ENCODE results near the gene EXOC6. TPM values are rescaled to one million over a fixed set of nuclear protein-coding genes. Genes with fewer than 3 reads are reported as not detected.

The EXOC6 gene
- total RNA-seq, 2 donors from 2014 or later = 9.7 to 13.4 TPM

GRCh38 chr10:92829786-92830377 is 18.4 kb upstream of the EXOC6 start:
- no peak for ATAC-seq

GRCh38 chr10:92830478-92831389 is 17.6 kb upstream of the EXOC6 start:
- intact Hi-C loops (cut with DNase I) = no loop called here
- ATAC-seq (peak in 1 of 2 donors; percentile 55), DNase-seq (no peak)

More at GRCh38 chr10:92829786-92830377, 18.4 kb upstream of the EXOC6 start:
- DNase-seq = no peak
- intact Hi-C loops (cut with DNase I) = no loop called here

GRCh38 chr10:92832121-92832520 is 16.2 kb upstream of the EXOC6 start:
- DNase-seq = no peak
- ATAC-seq = no peak
- intact Hi-C loops (cut with DNase I) = no loop called here

GRCh38 chr10:92832998-92833650 is 15.2 kb upstream of the EXOC6 start:
- DNase-seq (no peak), ATAC-seq (no peak)
- intact Hi-C loops (cut with DNase I) = no loop called here

GRCh38 chr10:92834331-92834730 is 14.0 kb upstream of the EXOC6 start:
- ATAC-seq = no peak
- intact Hi-C loops (cut with DNase I) = no loop called here
- DNase-seq = no peak

GRCh38 chr10:92834986-92835385 is 13.3 kb upstream of the EXOC6 start:
- DNase-seq (no peak), ATAC-seq (no peak)
- intact Hi-C loops (cut with DNase I) = no loop called here

- intact Hi-C loops (cut with DNase I) = no loop called here
- ATAC-seq (no peak), DNase-seq (no peak)
These were observed 10.9 kb upstream of the EXOC6 start for GRCh38 chr10:92837456-92837855.

GRCh38 chr10:92839191-92840085 is 8.9 kb upstream of the EXOC6 start:
- peak in 1 of 2 donors; percentile 35 for ATAC-seq
- intact Hi-C loops (cut with DNase I) = no loop called here
- peak; percentile 70 for DNase-seq

GRCh38 chr10:92844746-92845145 is 3.6 kb upstream of the EXOC6 start:
- ATAC-seq (no peak), DNase-seq (no peak)
- intact Hi-C loops (cut with DNase I) = loop anchor here in 1 of 2 donors (5.0 kb wide), 1 partner anchor 38 kb away; no protein-coding TSS in a partner anchor

- DNase-seq (no peak), ATAC-seq (no peak)
- intact Hi-C loops (cut with DNase I) = loop anchor here in 1 of 2 donors (5.0 kb wide), 1 partner anchor 36 kb away; no protein-coding TSS in a partner anchor
These were observed 2.4 kb upstream of the EXOC6 start for GRCh38 chr10:92845921-92846320.

- no peak for DNase-seq
- intact Hi-C loops (cut with DNase I) = loop anchor here in 1 of 2 donors (5.0 kb wide), 1 partner anchor 36 kb away; no protein-coding TSS in a partner anchor
- ATAC-seq = no peak
These were observed 2.0 kb upstream of the EXOC6 start for GRCh38 chr10:92846344-92846743.

GRCh38 chr10:92846854-92847201 is 1.5 kb upstream of the EXOC6 start:
- ATAC-seq (no peak), DNase-seq (no peak)
- intact Hi-C loops (cut with DNase I) = loop anchor here in 1 of 2 donors (5.0 kb wide), 1 partner anchor 35 kb away; no protein-coding TSS in a partner anchor

- DNase-seq = no peak
- no peak for ATAC-seq
- intact Hi-C loops (cut with DNase I) = loop anchor here in 1 of 2 donors (5.0 kb wide), 1 partner anchor 35 kb away; no protein-coding TSS in a partner anchor
These were observed 987 bp upstream of the EXOC6 start for GRCh38 chr10:92847202-92847864.

GRCh38 chr10:92848037-92848440 is 281 bp upstream of the EXOC6 start:
- DNase-seq (no peak), ATAC-seq (no peak)
- intact Hi-C loops (cut with DNase I) = loop anchor here in 1 of 2 donors (5.0 kb wide), 1 partner anchor 34 kb away; no protein-coding TSS in a partner anchor

GRCh38 chr10:92849234-92849525 is 860 bp downstream of the EXOC6 start:
- DNase-seq (no peak), ATAC-seq (no peak)
- intact Hi-C loops (cut with DNase I) = loop anchor here in 1 of 2 donors (5.0 kb wide), 1 partner anchor 33 kb away; no protein-coding TSS in a partner anchor

GRCh38 chr10:92849576-92850090 is 1.3 kb downstream of the EXOC6 start:
- intact Hi-C loops (cut with DNase I) = loop anchor here in 1 of 2 donors (5.0 kb wide), 1 partner anchor 33 kb away; no protein-coding TSS in a partner anchor
- DNase-seq (no peak), ATAC-seq (no peak)

GRCh38 chr10:92850185-92850584 is 1.9 kb downstream of the EXOC6 start:
- intact Hi-C loops (cut with DNase I) = no loop called here
- ATAC-seq (no peak), DNase-seq (no peak)

- intact Hi-C loops (cut with DNase I) = no loop called here
- DNase-seq (no peak), ATAC-seq (no peak)
These were observed 2.7 kb downstream of the EXOC6 start for GRCh38 chr10:92851003-92851402.
